Measurements from ENCODE around the gene TLL1.

TLL1 gene

GRCh38 chr4:165944900-165945299 lies 71.9 kb downstream of the TLL1 start:
- Histone ChIP-seq H3K4me1 (ENCODE audit: control insufficient read depth, insufficient read depth, low read length) (no peaks in the 10 kb centered on the region), H3K27me3 (ENCODE audit: control insufficient read depth, insufficient read depth, low read length) (no peaks in the 10 kb centered on the region), H3K4me2 (ENCODE audit: low read length) (no peak overlapping the region), H3K36me3 (ENCODE audit: insufficient read depth, low read length) (no peaks in the 10 kb centered on the region), H3K9ac (ENCODE audit: low read depth, low read length) (no peak overlapping the region), H3K9me3 (replicated peaks; ENCODE audit: low read length) (no peaks in the 10 kb centered on the region), H3K4me3 (ENCODE audit: low read length) (no peak overlapping the region)

- H3K9me3 ChIP-seq (replicated peaks; ENCODE audit: low read length), result no peaks in the 10 kb centered on the region
- no peak overlapping the region for H3K4me3 ChIP-seq (ENCODE audit: low read length)
- H3K27me3 ChIP-seq (ENCODE audit: control insufficient read depth, insufficient read depth, low read length), result no peaks in the 10 kb centered on the region
- no peaks in the 10 kb centered on the region for H3K4me1 ChIP-seq (ENCODE audit: control insufficient read depth, insufficient read depth, low read length)
- no peaks in the 10 kb centered on the region for H3K36me3 ChIP-seq (ENCODE audit: insufficient read depth, low read length)
- no peak overlapping the region for H3K9ac ChIP-seq (ENCODE audit: low read depth, low read length)
- H3K4me2 ChIP-seq (ENCODE audit: low read length), result no peak overlapping the region
Observed at GRCh38 chr4:165945991-165946390, 73.0 kb downstream of the TLL1 start.

DNA sequence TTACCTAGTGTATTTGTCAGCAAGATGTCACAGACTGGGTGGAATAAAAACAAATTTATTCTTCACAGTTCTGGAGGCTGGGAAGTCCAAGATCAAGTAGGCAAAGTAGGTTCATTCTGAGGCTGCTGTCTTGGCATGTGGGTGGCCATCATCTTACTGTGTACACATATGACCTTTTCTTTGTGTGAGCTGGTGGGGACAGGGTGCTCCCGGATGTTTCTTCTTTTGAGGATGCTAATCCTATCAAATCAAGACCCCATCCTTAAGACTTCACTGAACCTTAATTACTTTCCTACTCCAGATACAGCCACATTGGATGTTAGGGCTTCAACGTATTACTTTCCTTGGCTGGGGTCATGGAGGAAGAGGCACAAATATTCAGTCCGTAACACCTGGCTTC lies 74.0 kb downstream of the TLL1 start:
- H3K9ac ChIP-seq (ENCODE audit: low read depth, low read length), result no peak overlapping the region
- H3K4me3 ChIP-seq (ENCODE audit: low read length), result no peak overlapping the region
- H3K9me3 ChIP-seq (replicated peaks; ENCODE audit: low read length), result no peaks in the 10 kb centered on the region
- H3K36me3 ChIP-seq (ENCODE audit: insufficient read depth, low read length), result no peaks in the 10 kb centered on the region
- no peaks in the 10 kb centered on the region for H3K4me1 ChIP-seq (ENCODE audit: control insufficient read depth, insufficient read depth, low read length)
- no peak overlapping the region for H3K4me2 ChIP-seq (ENCODE audit: low read length)
- no peaks in the 10 kb centered on the region for H3K27me3 ChIP-seq (ENCODE audit: control insufficient read depth, insufficient read depth, low read length)

- Histone ChIP-seq H3K4me2 (ENCODE audit: low read length) (no peak overlapping the region), H3K9me3 (replicated peaks; ENCODE audit: low read length) (no peaks in the 10 kb centered on the region), H3K9ac (ENCODE audit: low read depth, low read length) (no peak overlapping the region), H3K36me3 (ENCODE audit: insufficient read depth, low read length) (no peaks in the 10 kb centered on the region), H3K4me1 (ENCODE audit: control insufficient read depth, insufficient read depth, low read length) (no peaks in the 10 kb centered on the region), H3K27me3 (ENCODE audit: control insufficient read depth, insufficient read depth, low read length) (no peaks in the 10 kb centered on the region), H3K4me3 (ENCODE audit: low read length) (no peak overlapping the region)
Observed at GRCh38 chr4:165953181-165953580, 80.1 kb downstream of the TLL1 start.

- no peaks in the 10 kb centered on the region for H3K27me3 ChIP-seq (ENCODE audit: control insufficient read depth, insufficient read depth, low read length)
- H3K4me1 ChIP-seq (ENCODE audit: control insufficient read depth, insufficient read depth, low read length), result no peaks in the 10 kb centered on the region
- no peak overlapping the region for H3K4me2 ChIP-seq (ENCODE audit: low read length)
- H3K4me3 ChIP-seq (ENCODE audit: low read length), result no peak overlapping the region
- no peak overlapping the region for H3K9ac ChIP-seq (ENCODE audit: low read depth, low read length)
- H3K36me3 ChIP-seq (ENCODE audit: insufficient read depth, low read length), result no peaks in the 10 kb centered on the region
- H3K9me3 ChIP-seq (replicated peaks; ENCODE audit: low read length), result no peaks in the 10 kb centered on the region
Observed at GRCh38 chr4:165963621-165964020, 90.6 kb downstream of the TLL1 start.

- H3K36me3 ChIP-seq (ENCODE audit: insufficient read depth, low read length), result no peaks in the 10 kb centered on the region
- no peaks in the 10 kb centered on the region for H3K9me3 ChIP-seq (replicated peaks; ENCODE audit: low read length)
- H3K9ac ChIP-seq (ENCODE audit: low read depth, low read length), result no peak overlapping the region
- H3K27me3 ChIP-seq (ENCODE audit: control insufficient read depth, insufficient read depth, low read length), result no peaks in the 10 kb centered on the region
- no peak overlapping the region for H3K4me2 ChIP-seq (ENCODE audit: low read length)
- H3K4me3 ChIP-seq (ENCODE audit: low read length), result no peak overlapping the region
- H3K4me1 ChIP-seq (ENCODE audit: control insufficient read depth, insufficient read depth, low read length), result no peaks in the 10 kb centered on the region
Observed at GRCh38 chr4:165964591-165964990, 91.6 kb downstream of the TLL1 start.

DNA sequence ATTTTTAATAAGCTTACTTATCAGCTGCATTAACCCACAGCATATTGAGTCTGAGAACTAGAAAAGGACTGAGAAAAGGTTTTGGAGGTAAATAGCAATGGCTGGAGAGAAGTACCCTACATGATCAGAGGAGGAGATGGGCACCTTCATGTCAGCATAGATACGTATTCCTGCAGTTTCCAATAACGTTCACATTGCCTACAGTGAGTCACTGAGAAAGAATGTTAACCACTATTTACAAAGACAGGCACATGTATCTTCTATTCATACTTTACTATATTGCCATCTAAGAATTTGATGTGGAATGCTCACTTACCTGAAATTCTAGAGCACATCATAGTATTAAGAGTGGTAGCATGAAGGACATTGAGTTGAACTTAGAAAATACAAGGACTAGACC lies 92.5 kb downstream of the TLL1 start:
- Histone ChIP-seq H3K36me3 (ENCODE audit: insufficient read depth, low read length) (no peaks in the 10 kb centered on the region), H3K4me3 (ENCODE audit: low read length) (no peak overlapping the region), H3K4me2 (ENCODE audit: low read length) (no peak overlapping the region), H3K4me1 (ENCODE audit: control insufficient read depth, insufficient read depth, low read length) (no peaks in the 10 kb centered on the region), H3K27me3 (ENCODE audit: control insufficient read depth, insufficient read depth, low read length) (no peaks in the 10 kb centered on the region), H3K9ac (ENCODE audit: low read depth, low read length) (no peak overlapping the region), H3K9me3 (replicated peaks; ENCODE audit: low read length) (no peaks in the 10 kb centered on the region)

DNA sequence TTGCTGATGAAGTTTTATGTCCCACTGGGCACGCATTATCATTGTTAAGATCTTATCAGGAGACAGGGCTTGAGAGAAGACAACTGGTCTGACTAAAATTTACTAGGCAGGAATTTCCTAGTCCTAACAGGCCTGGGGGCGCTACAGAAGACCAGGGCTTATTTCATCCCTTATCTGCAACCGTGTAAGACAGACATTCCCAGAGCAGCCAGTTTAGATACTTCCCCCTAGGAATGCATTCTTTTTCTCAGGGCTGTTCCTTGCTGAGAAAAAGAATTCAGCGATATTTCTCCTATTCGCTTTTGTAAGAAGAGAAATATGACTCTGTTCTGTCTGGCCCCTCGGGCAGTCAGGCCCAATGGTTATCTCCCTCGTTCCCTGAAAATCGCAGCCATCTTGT lies 93.8 kb downstream of the TLL1 start:
- Histone ChIP-seq H3K27me3 (ENCODE audit: control insufficient read depth, insufficient read depth, low read length) (no peaks in the 10 kb centered on the region), H3K4me1 (ENCODE audit: control insufficient read depth, insufficient read depth, low read length) (peaks cover 6% of the 10 kb centered on the region), H3K9me3 (replicated peaks; ENCODE audit: low read length) (no peaks in the 10 kb centered on the region), H3K9ac (ENCODE audit: low read depth, low read length) (no peak overlapping the region), H3K36me3 (ENCODE audit: insufficient read depth, low read length) (no peaks in the 10 kb centered on the region), H3K4me3 (ENCODE audit: low read length) (no peak overlapping the region), H3K4me2 (ENCODE audit: low read length) (no peak overlapping the region)

DNA sequence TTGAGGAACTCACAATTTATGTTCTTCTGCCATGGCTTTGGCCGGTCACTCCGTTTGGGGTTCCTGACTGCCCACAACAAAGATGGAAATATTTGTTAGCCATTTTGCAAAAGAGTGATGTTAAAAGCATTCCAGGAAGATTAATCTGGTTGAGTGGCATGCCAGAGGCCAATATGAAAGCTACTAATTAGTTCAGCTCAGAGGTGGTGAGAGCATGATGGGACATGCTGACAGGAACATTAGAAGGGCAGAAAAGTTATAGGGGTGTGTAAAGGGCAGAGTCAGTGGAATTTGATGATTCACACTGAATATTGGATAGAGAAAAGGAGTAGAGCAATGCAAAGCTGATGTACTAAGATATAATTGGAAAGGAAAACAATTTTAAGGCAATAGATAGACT lies 94.4 kb downstream of the TLL1 start:
- Histone ChIP-seq H3K4me1 (ENCODE audit: control insufficient read depth, insufficient read depth, low read length) (peaks cover 12% of the 10 kb centered on the region), H3K4me2 (ENCODE audit: low read length) (no peak overlapping the region), H3K9ac (ENCODE audit: low read depth, low read length) (no peak overlapping the region), H3K9me3 (replicated peaks; ENCODE audit: low read length) (no peaks in the 10 kb centered on the region), H3K4me3 (ENCODE audit: low read length) (no peak overlapping the region), H3K36me3 (ENCODE audit: insufficient read depth, low read length) (no peaks in the 10 kb centered on the region), H3K27me3 (ENCODE audit: control insufficient read depth, insufficient read depth, low read length) (no peaks in the 10 kb centered on the region)

DNA sequence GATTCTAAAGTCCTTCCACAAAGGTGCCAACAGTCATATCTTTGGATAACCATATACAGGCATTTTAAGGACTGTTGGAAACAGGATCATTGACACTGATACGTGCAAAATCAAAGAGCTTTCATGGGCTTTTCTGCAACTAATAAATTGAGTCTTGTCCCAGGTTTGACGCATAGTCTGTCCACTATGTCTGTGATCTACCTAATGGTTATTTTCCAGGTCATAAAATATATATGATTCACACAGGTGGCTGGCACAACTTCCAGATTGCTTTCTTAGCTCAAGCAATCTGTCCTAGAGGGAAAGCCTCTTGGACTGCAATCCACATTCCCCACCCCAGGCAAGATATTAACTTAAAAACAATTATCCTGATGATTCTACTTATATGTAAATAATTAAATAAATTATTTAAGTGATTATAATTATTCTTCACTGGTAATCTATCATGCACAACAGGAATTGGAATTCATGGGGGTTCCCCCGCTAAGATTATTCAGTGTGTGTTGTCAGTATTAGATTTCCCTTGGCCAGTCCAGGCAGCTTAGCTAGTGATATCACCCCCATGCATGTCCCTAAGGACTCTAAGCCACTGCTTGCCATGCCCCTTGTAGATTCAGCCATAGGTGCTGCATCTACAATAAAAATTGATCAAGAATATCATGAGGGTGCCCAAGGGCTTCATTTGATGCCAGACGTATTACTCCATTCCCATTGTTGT lies 97.8 kb downstream of the TLL1 start:
- H3K36me3 ChIP-seq (ENCODE audit: insufficient read depth, low read length), result no peaks in the 10 kb centered on the region
- H3K9ac ChIP-seq (ENCODE audit: low read depth, low read length), result no peak overlapping the region
- H3K9me3 ChIP-seq (replicated peaks; ENCODE audit: low read length), result no peaks in the 10 kb centered on the region
- H3K4me1 ChIP-seq (ENCODE audit: control insufficient read depth, insufficient read depth, low read length), result peaks cover 20% of the 10 kb centered on the region
- H3K4me2 ChIP-seq (ENCODE audit: low read length), result no peak overlapping the region
- no peak overlapping the region for H3K4me3 ChIP-seq (ENCODE audit: low read length)
- H3K27me3 ChIP-seq (ENCODE audit: control insufficient read depth, insufficient read depth, low read length), result no peaks in the 10 kb centered on the region

- Histone ChIP-seq H3K36me3 (ENCODE audit: insufficient read depth, low read length) (no peaks in the 10 kb centered on the region), H3K4me3 (ENCODE audit: low read length) (no peak overlapping the region), H3K9ac (ENCODE audit: low read depth, low read length) (no peak overlapping the region), H3K4me2 (ENCODE audit: low read length) (no peak overlapping the region), H3K9me3 (replicated peaks; ENCODE audit: low read length) (no peaks in the 10 kb centered on the region), H3K4me1 (ENCODE audit: control insufficient read depth, insufficient read depth, low read length) (peaks cover 20% of the 10 kb centered on the region), H3K27me3 (ENCODE audit: control insufficient read depth, insufficient read depth, low read length) (no peaks in the 10 kb centered on the region)
Observed at GRCh38 chr4:165971446-165971845, 98.4 kb downstream of the TLL1 start.

- H3K4me2 ChIP-seq (ENCODE audit: low read length), result no peak overlapping the region
- no peaks in the 10 kb centered on the region for H3K36me3 ChIP-seq (ENCODE audit: insufficient read depth, low read length)
- H3K9ac ChIP-seq (ENCODE audit: low read depth, low read length), result no peak overlapping the region
Observed at GRCh38 chr4:165971933-165972332, 98.9 kb downstream of the TLL1 start.

More at GRCh38 chr4:165971933-165972332, 98.9 kb downstream of the TLL1 start:
- no peaks in the 10 kb centered on the region for H3K9me3 ChIP-seq (replicated peaks; ENCODE audit: low read length)
- H3K4me3 ChIP-seq (ENCODE audit: low read length), result no peak overlapping the region
- peaks cover 20% of the 10 kb centered on the region for H3K4me1 ChIP-seq (ENCODE audit: control insufficient read depth, insufficient read depth, low read length)
- no peaks in the 10 kb centered on the region for H3K27me3 ChIP-seq (ENCODE audit: control insufficient read depth, insufficient read depth, low read length)

Data from skeletal muscle satellite cell (primary cell).